Heart right ventricle (tissue), 16 donors: ENCODE measurements around the gene TMEM217. TPM values are rescaled to one million over a fixed set of nuclear protein-coding genes. Genes with fewer than 3 reads are reported as not detected.
"Not testable (repeated sequence)": the region's sequence is repeated elsewhere in the genome, so short reads cannot be mapped to it uniquely, and the experiment has no call there.

Experiments used
- ATAC-seq, 8 donors: fragments of 200-7000 bp; cut with Tn5 transposase; one replicate each; pipeline ENCODE4 v1.9.1; 2020; ENCODE audit warnings: mild to moderate bottlenecking in 8 of 8, moderate library complexity in 8 of 8, moderate number of reproducible peaks in 1 of 8
- DNase-seq, 2 donors: peaks; one replicate each; pipeline ENCODE4 v3.0.0-alpha.2; 2020
- H3K27ac ChIP-seq, 10 donors: fragments of 200-600 bp; sonication (generic) in 2 of 10; one replicate each; pipeline versions ENCODE4 v1.5.0 to v1.8.0; 2020 to 2022; ENCODE audit warnings: mild to moderate bottlenecking in 3 of 10
- H3K27me3 ChIP-seq, 7 donors: fragments of 200-600 bp; one replicate each; pipeline ENCODE4 v1.8.0; 2021 to 2022; ENCODE audit warnings: mild to moderate bottlenecking in 2 of 7
- H3K36me3 ChIP-seq, 9 donors: fragments of 200-600 bp; sonication (generic) in 1 of 9; one replicate each; pipeline versions ENCODE4 v1.5.0 to v1.8.0; 2020 to 2022; ENCODE audit warnings: mild to moderate bottlenecking in 2 of 9
- H3K4me1 ChIP-seq, 9 donors: fragments of 200-600 bp; sonication (generic) in 1 of 9; one replicate each; pipeline versions ENCODE4 v1.5.0 to v1.8.0; 2020 to 2022; ENCODE audit warnings: mild to moderate bottlenecking in 4 of 9
- H3K4me3 ChIP-seq, 10 donors: fragments of 200-600 bp; sonication (generic) in 2 of 10; one replicate each; pipeline versions ENCODE4 v1.5.0 to v1.8.0; 2020 to 2022; ENCODE audit warnings: mild to moderate bottlenecking in 7 of 10, moderate library complexity in 2 of 10
- H3K9me3 ChIP-seq, 11 donors: fragments of 200-600 bp in 10 of 11; sonication (generic) in 2 of 11; one replicate each; pipeline versions ENCODE4 v1.5.0 to v1.8.0; 2013 to 2022; ENCODE audit warnings: mild to moderate bottlenecking in 2 of 11, control low read depth in 1 of 11, moderate library complexity in 1 of 11
- WGBS, 2 donors: extraction: QIAGEN DNeasy Blood & Tissue Kit; methylation state at CpG; one replicate each; pipeline ENCODE4 v1.1.7; 2013; ENCODE audit warnings: inconsistent platforms in 1 of 2; 5-methylcytosine and 5-hydroxymethylcytosine counted together
- intact Hi-C, 10 donors: fragments of 100-400 bp; cut with DNase I; formaldehyde crosslinking; loops; one replicate each; pipeline versions ENCODE4 v1.11.1 to v1.14.2; 2022
- polyA plus RNA-seq, 2 donors: library from polyadenylated mRNA; stranded (reverse); fragments of 200-250 nt; gene quantifications; one replicate each; pipeline ENCODE4 v1.2.3, GENCODE V29; 2013
- total RNA-seq, 10 donors: library from RNA; stranded (reverse); fragmentation: NEBNext Ultra II Directional in 3 of 10; extraction: Animal tissue kit (Norgen Biotek cat#: 25700) in 3 of 10; gene quantifications; one replicate each; pipeline versions ENCODE4 v1.2.1 to v1.2.4, GENCODE V29; 2021 to 2023
- TF ChIP-seq, protein P1 (sequence below), 9 donors: fragments of 200-600 bp; sonication (generic) in 2 of 9; IDR thresholded peaks; one replicate each; pipeline versions ENCODE4 v1.5.0 to v1.8.0; 2021 to 2022; ENCODE audit warnings: antibody characterized with exemption in 9 of 9, mild to moderate bottlenecking in 5 of 9, moderate library complexity in 1 of 9
- donor health status: Arrhythmogenic right ventricular cardiomyopathy.
- donor health status: ischemic (EF 13 %, LVEDD 7.1; RV severe dilation, severe dysfunction).
- donor health status: healthy with polysubstance abuse.
- donor health status: DM: no; HTN: yes; CAD: no.
- donor health status: DM: no; HTN: no; CAD: no.
- donor health status: ischemic (EF 25% LVEDD 6.9; RV normal size, moderate dysfunction).
- donor health status: ischemic (EF 25% LVEDD 5.7; RV mildly dilated, moderate dysfunction).
- donor health status: healthy.
- donor health status: DM: yes; HTN: yes; CAD: no.
- donor health status: Ischemic cardiomyopathy.
- donor health status: ischemic (EF 35%, LVEDD 5.7; RV mildly dilated, moderate dysfunction).
- donor health status: nonischemic (EF 11% LVEDD 7.7; RV severe dilation, severe dysfunction).
- donor health status: DM: yes; HTN: yes; CAD: no.
- donor health status: PGD.
- donor health status: ischemic (EF 29% LVEDD 5.4; RV normal size, mild dysfunction).
- donor health status: nonischemic (EF 23%, LVEDD 6.1; RV moderate dilation, normal function).

Gene TMEM217
- total and polyA plus RNA-seq, 12 donors, result 0.20 to 1.1 (median 0.41) TPM; not detected in 2

DNA sequence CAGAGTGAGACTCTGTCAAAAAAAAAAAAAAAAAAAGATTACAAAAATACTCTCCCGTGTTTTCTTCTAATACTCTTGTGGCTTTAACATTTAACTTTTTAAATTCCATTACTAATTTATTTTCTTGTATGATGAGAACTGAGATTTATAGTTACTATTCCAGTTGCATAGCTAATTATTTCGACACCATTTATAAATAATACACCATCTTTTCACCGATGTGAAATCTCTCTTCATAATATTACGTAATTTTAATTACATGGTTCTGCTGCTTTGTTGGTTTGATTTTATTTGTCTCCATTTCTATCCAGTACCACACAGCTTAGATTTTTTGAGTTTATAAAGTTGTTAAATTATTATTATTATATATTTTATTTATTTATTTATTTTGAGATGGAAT is 42.0 kb upstream of the TMEM217 start:
- ATAC-seq, result no peak
- TF ChIP-seq, protein P1, sequence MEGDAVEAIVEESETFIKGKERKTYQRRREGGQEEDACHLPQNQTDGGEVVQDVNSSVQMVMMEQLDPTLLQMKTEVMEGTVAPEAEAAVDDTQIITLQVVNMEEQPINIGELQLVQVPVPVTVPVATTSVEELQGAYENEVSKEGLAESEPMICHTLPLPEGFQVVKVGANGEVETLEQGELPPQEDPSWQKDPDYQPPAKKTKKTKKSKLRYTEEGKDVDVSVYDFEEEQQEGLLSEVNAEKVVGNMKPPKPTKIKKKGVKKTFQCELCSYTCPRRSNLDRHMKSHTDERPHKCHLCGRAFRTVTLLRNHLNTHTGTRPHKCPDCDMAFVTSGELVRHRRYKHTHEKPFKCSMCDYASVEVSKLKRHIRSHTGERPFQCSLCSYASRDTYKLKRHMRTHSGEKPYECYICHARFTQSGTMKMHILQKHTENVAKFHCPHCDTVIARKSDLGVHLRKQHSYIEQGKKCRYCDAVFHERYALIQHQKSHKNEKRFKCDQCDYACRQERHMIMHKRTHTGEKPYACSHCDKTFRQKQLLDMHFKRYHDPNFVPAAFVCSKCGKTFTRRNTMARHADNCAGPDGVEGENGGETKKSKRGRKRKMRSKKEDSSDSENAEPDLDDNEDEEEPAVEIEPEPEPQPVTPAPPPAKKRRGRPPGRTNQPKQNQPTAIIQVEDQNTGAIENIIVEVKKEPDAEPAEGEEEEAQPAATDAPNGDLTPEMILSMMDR (IDR thresholded peaks at IDR 0.05), result no peak
- Histone ChIP-seq H3K4me3 (no peak overlapping the region), H3K27ac (no peak overlapping the region), H3K36me3 (peaks cover 0 to 99% (median 23%) of the 10 kb centered on the region in 9 donors), H3K4me1 (peaks cover 0 to 10% (median 0%) of the 10 kb centered on the region in 9 donors), H3K9me3 (no peaks in the 10 kb centered on the region), H3K27me3 (no peaks in the 10 kb centered on the region)
- no peak for DNase-seq
- intact Hi-C loops, result no loop called here
- 88 to 93% methylated on average over 4 of the region's 4 CpGs for WGBS, 2 donors

DNA sequence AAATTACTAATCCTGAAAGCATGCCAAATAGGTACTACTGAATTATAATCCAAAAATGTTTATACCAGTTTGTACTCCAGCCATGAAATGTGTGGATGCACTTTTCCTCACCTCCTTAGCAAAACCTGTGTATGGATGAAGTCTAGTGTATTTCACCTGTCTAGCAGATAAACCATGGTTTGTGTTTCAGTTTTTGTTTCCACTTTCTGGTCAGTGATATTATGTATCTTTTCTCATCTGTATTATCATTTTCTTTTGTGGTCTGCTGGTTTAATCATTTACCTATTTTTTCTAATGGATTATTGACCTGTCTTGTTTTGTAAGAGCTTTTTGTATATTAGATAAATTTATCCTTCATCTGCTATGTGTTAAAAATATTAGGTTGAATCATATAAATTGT is 41.0 kb upstream of the TMEM217 start:
- Histone ChIP-seq H3K4me3 (no peak overlapping the region), H3K27ac (no peak overlapping the region), H3K9me3 (no peaks in the 10 kb centered on the region), H3K4me1 (peaks cover 0 to 10% (median 0%) of the 10 kb centered on the region in 9 donors), H3K36me3 (peaks cover 0 to 99% (median 24%) of the 10 kb centered on the region in 9 donors), H3K27me3 (no peaks in the 10 kb centered on the region)
- ATAC-seq, result no peak
- intact Hi-C loops, result no loop called here
- DNase-seq, result no peak
- TF ChIP-seq, protein P1 (IDR thresholded peaks at IDR 0.05), result no peak

DNA sequence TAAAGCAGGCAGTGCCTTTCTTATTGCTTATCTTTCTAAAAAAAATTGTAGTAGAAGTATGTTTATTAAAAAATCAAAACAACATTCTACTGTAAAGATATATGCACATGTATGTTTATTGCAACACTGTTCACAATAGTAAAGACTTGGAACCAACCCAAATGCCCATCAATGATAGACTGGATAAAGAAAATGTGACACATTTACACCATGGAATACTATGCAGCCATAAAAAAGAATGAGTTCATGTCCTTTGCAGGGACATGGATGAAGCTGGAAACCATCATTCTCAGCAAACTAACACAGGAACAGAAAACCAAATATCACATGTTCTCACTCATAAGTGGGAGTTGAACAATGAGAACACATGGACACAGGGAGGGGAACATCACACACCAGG is 39.7 kb upstream of the TMEM217 start:
- H3K27me3 ChIP-seq, DNase-seq, H3K4me3 ChIP-seq, intact Hi-C loops, H3K4me1 ChIP-seq, ATAC-seq, H3K9me3 ChIP-seq, H3K27ac ChIP-seq: not testable (repeated sequence)
- H3K36me3 ChIP-seq, result peaks cover 0 to 99% (median 26%) of the 10 kb centered on the region in 9 donors

DNA sequence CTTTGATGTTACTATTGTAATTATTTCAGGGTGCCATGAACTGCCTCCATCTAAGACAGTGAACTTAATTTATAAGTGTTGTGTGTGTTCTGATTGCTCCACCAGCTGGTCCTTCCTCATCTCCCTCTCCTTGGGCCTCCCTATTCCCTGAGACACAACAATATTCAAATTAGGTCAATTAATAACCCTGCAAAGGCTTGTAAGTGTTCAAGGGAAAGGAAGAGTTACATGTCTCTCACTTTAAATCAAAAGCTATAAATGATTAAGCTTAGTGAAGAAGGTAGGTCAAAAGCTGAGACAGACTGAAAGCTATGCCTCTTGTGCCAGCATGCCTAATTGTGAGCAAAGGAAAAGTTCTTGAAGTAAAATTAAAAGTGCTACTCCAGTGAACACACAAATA is 35.5 kb upstream of the TMEM217 start:
- Histone ChIP-seq H3K27ac (no peak overlapping the region), H3K4me3 (no peak overlapping the region), H3K4me1 (no peaks in the 10 kb centered on the region), H3K9me3 (no peaks in the 10 kb centered on the region), H3K36me3 (peaks cover 0 to 100% (median 36%) of the 10 kb centered on the region in 9 donors), H3K27me3 (no peaks in the 10 kb centered on the region)
- intact Hi-C loops, result no loop called here
- TF ChIP-seq, protein P1 (IDR thresholded peaks at IDR 0.05), result no peak
- ATAC-seq (no peak), DNase-seq (no peak)

DNA sequence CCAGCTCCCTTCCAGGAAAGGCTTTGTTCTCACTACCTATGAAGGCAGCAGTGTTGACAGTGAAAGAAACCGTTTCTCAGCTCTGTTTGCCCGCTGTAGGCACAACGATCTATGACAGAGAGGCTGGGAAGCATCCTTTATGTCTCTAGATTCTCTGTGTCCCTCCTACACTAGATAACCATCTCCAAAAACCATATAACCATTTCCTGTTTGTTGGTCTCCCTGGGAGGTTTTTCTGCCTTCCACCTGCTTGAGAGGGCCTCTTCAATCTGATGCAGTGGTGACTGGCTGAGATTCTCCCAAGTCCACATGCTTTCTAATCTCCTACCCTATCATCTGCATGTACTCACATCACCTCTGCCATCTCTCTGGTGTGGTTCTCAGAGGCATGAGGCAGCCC is 32.0 kb upstream of the TMEM217 start:
- TF ChIP-seq, protein P1 (IDR thresholded peaks at IDR 0.05), result no peak
- Histone ChIP-seq H3K4me3 (no peak overlapping the region), H3K4me1 (peaks cover 0 to 7% (median 1%) of the 10 kb centered on the region in 9 donors), H3K27ac (no peak overlapping the region), H3K9me3 (no peaks in the 10 kb centered on the region), H3K36me3 (peaks cover 0 to 99% (median 35%) of the 10 kb centered on the region in 9 donors), H3K27me3 (no peaks in the 10 kb centered on the region)
- intact Hi-C loops, result no loop called here
- WGBS, 2 donors, result 90% methylated on average over 3 of the region's 3 CpGs
- DNase-seq, result no peak
- ATAC-seq, result no peak
